ENCODE measurements around the gene IGSF5.
"Not testable (repeated sequence)": the region's sequence is repeated elsewhere in the genome, so short reads cannot be mapped to it uniquely, and the experiment has no call there.

Gene IGSF5

GRCh38 chr21:39738566-39738965 is 6.4 kb upstream of the IGSF5 start:
- no peak for DNase-seq (ENCODE audit: low read depth)

GRCh38 chr21:39739531-39739930 is 5.5 kb upstream of the IGSF5 start:
- not testable (repeated sequence) for DNase-seq (ENCODE audit: low read depth)

GRCh38 chr21:39742561-39742960 is 2.4 kb upstream of the IGSF5 start:
- DNase-seq (ENCODE audit: low read depth) = not testable (repeated sequence)

- DNase-seq (ENCODE audit: low read depth) = not testable (repeated sequence)
These were observed 349 bp downstream of the IGSF5 start for GRCh38 chr21:39745332-39745731.

GRCh38 chr21:39750670-39751069 is 5.7 kb downstream of the IGSF5 start:
- no peak for DNase-seq (ENCODE audit: low read depth)

GRCh38 chr21:39754811-39755210 is 9.8 kb downstream of the IGSF5 start:
- no peak for DNase-seq (ENCODE audit: low read depth)

- DNase-seq (ENCODE audit: low read depth) = no peak
These were observed 11.3 kb downstream of the IGSF5 start for GRCh38 chr21:39756285-39756684.

- no peak for DNase-seq (ENCODE audit: low read depth)
These were observed 18.4 kb downstream of the IGSF5 start for GRCh38 chr21:39763272-39763970.

GRCh38 chr21:39774227-39774626 is 29.2 kb downstream of the IGSF5 start:
- DNase-seq (ENCODE audit: low read depth) = no peak

GRCh38 chr21:39775816-39776215 is 30.8 kb downstream of the IGSF5 start:
- DNase-seq (ENCODE audit: low read depth) = no peak

GRCh38 chr21:39776589-39776988 is 31.6 kb downstream of the IGSF5 start:
- no peak for DNase-seq (ENCODE audit: low read depth)

GRCh38 chr21:39781331-39781730 is 36.3 kb downstream of the IGSF5 start:
- no peak for DNase-seq (ENCODE audit: low read depth)

GRCh38 chr21:39788383-39788782 is 43.4 kb downstream of the IGSF5 start:
- peak; percentile 14 for DNase-seq (ENCODE audit: low read depth)

- DNase-seq (ENCODE audit: low read depth) = no peak
These were observed 51.5 kb downstream of the IGSF5 start for GRCh38 chr21:39796466-39796865.

GRCh38 chr21:39799178-39799577 is 54.2 kb downstream of the IGSF5 start:
- no peak for DNase-seq (ENCODE audit: low read depth)

- no peak for DNase-seq (ENCODE audit: low read depth)
These were observed 55.3 kb downstream of the IGSF5 start for GRCh38 chr21:39800311-39800710.

- no peak for DNase-seq (ENCODE audit: low read depth)
These were observed 57.2 kb downstream of the IGSF5 start for GRCh38 chr21:39802217-39802616.

GRCh38 chr21:39803393-39803792 is 58.4 kb downstream of the IGSF5 start:
- DNase-seq (ENCODE audit: low read depth) = no peak

- no peak for DNase-seq (ENCODE audit: low read depth)
These were observed 59.3 kb downstream of the IGSF5 start for GRCh38 chr21:39804240-39804639.

GRCh38 chr21:39805983-39806382 is 61.0 kb downstream of the IGSF5 start:
- DNase-seq (ENCODE audit: low read depth) = no peak

- no peak for DNase-seq (ENCODE audit: low read depth)
These were observed 62.8 kb downstream of the IGSF5 start for GRCh38 chr21:39807738-39808137.

GRCh38 chr21:39809936-39810335 is 65.0 kb downstream of the IGSF5 start:
- no peak for DNase-seq (ENCODE audit: low read depth)

- DNase-seq (ENCODE audit: low read depth) = no peak
These were observed 68.0 kb downstream of the IGSF5 start for GRCh38 chr21:39812983-39813382.

- DNase-seq (ENCODE audit: low read depth) = no peak
These were observed 73.6 kb downstream of the IGSF5 start for GRCh38 chr21:39818557-39818956.

Data from GM04504 (cell line).